Left ventricle myocardium superior (tissue), 1 donor: ENCODE results near the gene SEMA4B. TPM values are rescaled to one million over a fixed set of nuclear protein-coding genes. Genes with fewer than 3 reads are reported as not detected.
A peak's percentile ranks its signal among the peaks of the same experiment; 100 is the strongest.

Experiments used
- ATAC-seq: fragments of 200-7000 bp; cut with Tn5 transposase; one replicate; pipeline ENCODE4 v1.9.1; 2020; ENCODE audit warnings: mild to moderate bottlenecking, moderate library complexity
- DNase-seq: peaks from one replicate; pipeline ENCODE4 v3.0.0-alpha.2; 2020
- intact Hi-C: fragments of 100-400 bp; cut with micrococcal nuclease; formaldehyde crosslinking; loops from one replicate; pipeline ENCODE4 v1.11.0; 2022
- total RNA-seq: library from RNA; stranded (reverse); fragmentation: NEBNext Ultra II Directional; extraction: Animal tissue kit (Norgen Biotek cat#: 25700); gene quantifications from one replicate; pipeline ENCODE4 v1.2.1, GENCODE V29; 2021
- donor health status: DM: no; HTN: yes; CAD: no; lungs with severe emphysema.

The SEMA4B gene
- total RNA-seq, 1 donor from 2014 or later, result 23.9 TPM

DNA sequence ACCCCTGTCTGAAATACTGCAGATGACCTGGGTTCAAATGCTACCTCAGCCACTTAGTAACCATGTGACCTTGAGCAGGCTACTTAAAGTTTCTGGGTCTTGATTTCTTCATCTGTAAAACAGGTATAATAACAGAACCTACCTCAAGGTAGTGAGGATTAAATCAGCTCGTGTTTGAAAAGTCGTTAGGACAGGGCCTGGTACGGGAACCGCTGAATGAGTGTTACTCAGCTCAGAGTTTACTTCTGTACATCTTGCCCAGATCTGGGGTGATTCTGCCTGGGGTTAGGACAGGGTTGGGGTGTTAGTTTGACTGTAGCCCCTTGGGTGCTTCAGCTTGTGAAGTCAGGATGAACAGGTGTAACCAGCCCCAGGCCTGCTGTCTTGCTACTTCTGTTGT, 1.8 kb downstream of the SEMA4B start:
- intact Hi-C loops, result no loop called here
- no peak for ATAC-seq
- no peak for DNase-seq

DNA sequence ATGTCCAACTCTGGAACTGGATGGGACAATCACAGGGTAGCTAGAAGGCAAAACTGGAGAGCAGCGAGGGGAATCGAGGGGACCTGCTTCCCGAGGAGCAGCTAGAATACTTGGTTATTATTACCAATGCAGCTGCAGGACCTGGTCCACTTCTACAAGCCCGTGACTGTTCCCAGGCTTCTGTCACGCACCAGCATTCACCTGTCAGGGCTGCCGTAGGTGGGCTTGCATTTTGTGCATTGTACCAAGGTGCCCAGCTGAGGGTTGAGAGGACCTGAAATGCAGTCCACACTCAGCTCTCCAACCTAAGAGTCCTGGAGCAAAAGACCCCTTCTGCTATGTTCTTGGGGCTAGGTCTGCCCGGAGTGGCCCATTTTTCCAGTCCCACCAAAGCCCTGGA, 2.3 kb downstream of the SEMA4B start:
- DNase-seq (no peak), ATAC-seq (no peak)
- intact Hi-C loops, result no loop called here

DNA sequence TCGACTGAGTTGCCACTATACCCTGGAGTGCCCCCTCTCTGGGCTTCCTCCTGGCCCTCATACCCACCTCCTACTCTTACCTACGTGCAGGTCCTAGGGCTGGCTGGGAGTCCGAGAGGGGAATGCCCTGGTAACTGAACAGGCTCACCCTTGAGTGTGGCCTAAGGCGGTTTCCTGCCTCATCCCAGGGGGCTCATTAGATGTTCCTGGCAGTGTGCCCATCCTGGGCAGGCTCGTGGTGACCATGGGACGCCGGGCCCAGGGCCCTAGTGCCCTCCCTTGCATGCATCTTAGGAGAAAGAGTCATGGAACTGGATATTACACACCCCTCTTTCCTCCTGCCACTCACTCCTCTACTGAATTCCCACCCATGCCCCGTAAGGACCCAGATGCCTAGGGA, 2.8 kb downstream of the SEMA4B start:
- DNase-seq (no peak), ATAC-seq (no peak)
- intact Hi-C loops, result no loop called here

DNA sequence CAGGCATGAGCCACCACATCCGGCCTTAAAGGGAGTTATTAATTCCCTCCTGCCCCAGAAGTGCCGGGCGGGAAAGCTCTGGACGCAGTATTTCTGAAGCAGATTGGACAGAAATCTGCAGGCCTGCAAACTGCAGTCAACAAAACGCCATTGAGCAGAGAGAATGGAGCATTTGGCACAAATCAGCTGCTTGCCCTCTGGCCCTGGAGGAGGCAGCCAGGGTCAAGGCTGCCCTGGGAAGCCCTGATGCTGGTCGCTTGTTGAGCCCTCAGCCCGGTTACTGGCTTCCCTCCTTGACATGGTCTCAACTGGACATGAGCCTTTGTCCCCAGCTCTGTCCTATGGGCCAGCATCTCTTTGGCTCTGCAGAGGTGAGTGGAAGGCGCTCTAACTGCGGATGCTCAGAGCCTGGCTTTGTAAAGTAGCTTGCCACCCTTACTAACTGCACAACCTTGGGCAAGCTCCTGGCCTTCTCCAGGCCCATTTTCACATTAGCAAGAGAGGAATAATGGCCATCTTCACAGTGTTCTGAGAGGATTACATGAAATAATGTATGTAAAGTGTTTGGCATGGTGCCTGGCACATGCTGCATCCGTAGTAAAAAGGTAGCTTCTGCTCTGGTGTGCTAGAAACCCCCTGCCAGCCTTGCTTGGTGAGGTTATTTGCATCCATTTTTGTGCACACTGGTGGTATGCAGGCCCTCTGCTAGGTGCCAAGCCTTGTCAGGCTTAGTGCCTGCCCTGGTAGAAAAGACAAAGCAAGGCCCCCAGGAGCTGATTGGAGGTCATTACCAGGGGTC, 4.1 kb downstream of the SEMA4B start:
- intact Hi-C loops, result loop anchor here (5.0 kb wide), 1 partner anchor 53 kb away; no protein-coding TSS in a partner anchor
- ATAC-seq, result no peak
- no peak for DNase-seq

DNA sequence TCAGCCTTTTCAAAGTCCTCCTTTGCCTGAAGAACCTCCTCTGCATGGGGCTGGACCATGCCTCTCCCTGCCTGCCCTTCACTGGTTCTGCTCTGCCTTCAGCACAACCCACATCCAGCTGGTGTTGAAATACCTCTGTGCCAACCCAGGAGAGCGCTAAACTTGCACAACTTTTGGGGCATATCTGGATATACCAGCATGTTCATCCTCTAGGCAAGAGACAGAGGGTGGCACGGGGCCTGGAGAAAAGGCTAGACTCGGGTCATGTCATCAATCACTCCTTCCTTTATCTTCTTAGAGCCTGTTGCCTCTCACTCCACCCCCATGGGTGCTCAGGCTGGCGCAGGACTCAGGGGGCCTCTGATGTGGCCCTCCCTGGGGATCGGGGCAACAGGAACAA, 4.8 kb downstream of the SEMA4B start:
- DNase-seq, result no peak
- peak; percentile 27 for ATAC-seq
- intact Hi-C loops, result loop anchor here (5.0 kb wide), 1 partner anchor 54 kb away; no protein-coding TSS in a partner anchor

DNA sequence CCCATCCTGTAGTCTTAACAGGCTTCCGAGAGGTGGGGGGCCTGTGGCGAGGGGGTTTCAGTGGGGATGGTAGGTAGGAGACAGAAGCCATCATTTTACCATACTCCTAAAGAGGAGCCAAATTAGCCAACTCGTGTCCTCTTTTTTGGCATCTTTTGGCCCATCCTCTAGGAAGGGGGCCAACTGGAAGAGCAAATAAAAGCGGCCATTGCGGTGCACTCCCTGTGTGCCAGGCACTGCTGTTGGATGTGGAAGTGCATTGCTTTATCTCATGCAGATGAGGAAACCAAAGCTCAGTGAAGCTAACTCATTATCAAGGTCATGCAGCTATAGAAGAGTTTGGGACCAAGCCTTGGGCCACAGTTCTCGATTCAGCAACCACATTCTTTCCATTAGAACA, 6.1 kb downstream of the SEMA4B start:
- intact Hi-C loops, result loop anchor here (5.0 kb wide), 1 partner anchor 55 kb away; no protein-coding TSS in a partner anchor

DNA sequence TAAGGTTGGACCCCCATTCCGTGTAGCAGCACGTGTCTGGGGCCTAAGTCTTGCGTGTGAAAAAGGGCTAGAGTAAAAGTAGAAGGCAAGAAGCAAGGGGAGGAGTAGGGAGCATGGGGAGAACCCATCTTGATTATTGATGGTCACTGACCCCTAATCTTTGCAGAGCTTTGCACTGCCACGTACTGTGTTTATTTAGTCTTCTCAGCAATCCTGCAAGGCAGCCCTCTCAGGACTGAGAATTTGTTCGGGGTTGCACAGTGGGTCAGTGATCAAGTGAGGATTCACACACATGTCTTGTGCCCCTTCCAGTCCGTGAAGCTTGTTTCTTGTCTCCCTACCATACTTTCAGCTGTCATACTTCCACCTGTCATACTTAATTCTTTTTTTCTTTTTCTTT, 7.2 kb downstream of the SEMA4B start:
- ATAC-seq (no peak), DNase-seq (no peak)
- intact Hi-C loops, result loop anchor here (5.0 kb wide), 1 partner anchor 56 kb away; no protein-coding TSS in a partner anchor

More for the DNA sequence above, 6.1 kb downstream of the SEMA4B start:
- ATAC-seq (no peak), DNase-seq (no peak)

DNA sequence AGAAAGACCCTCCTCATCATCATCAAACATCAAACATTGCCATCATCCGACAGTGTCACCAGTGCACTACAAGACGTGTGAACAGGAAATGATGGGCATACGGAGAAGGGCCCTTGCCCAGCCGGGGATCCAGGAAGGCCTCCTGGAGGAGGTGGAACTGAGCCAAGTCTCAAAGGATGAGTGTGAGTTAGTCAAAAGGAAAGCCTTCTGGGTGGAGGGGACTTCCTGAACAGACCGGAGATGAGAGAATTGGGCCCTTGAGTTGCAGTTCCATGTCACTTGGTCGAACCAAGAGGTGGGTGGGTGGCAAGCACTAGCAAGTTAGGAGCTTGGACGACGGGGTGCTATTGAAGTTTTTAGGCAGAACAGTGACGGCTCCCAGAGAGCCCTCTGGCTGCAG, 8.5 kb downstream of the SEMA4B start:
- DNase-seq, result peak; percentile 3
- ATAC-seq, result no peak
- intact Hi-C loops, result loop anchor here (5.0 kb wide), 1 partner anchor 57 kb away; no protein-coding TSS in a partner anchor

DNA sequence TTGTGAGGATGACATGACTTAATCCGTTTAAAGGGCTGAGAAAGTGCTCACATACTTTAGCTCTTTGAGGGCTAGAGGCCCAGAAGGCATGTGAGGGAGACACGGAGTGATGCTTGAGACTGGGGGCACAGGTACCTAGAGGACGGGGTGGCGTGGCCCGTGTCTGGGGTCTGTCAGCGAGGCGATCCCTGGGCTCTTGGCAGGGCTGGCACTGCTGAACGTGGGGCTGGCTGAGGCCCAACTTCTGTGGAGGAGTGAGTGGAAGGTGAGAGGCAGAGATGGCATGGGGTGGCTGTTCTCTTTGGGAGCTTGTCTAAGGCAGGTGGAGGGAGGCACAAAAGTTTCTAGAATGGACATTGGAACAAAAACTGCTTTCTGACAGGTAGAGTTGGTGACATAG, 9.5 kb downstream of the SEMA4B start:
- intact Hi-C loops, result no loop called here
- peak; percentile 77 for DNase-seq
- ATAC-seq, result peak; percentile 56

DNA sequence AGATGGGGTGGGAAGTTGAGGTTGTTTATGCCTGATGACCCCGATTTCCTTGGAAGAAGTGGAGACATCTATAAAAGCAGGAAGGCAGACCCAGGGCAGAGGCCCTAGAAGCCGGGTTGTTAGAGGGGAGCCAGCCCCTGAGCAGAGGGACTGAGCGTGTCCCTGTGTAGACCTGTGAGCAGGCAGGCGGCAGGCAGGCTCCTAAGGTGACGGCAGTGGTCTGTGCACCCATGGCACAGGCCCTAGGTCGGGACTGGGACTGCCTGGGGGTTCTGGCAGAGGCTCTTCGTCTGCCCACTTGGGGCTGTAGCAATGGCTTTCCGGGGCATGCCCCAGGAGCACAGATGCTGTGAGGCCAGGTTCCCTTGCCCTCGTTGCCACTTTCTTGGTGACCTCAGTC, 9.9 kb downstream of the SEMA4B start:
- no peak for ATAC-seq
- peak; percentile 22 for DNase-seq
- intact Hi-C loops, result no loop called here

DNA sequence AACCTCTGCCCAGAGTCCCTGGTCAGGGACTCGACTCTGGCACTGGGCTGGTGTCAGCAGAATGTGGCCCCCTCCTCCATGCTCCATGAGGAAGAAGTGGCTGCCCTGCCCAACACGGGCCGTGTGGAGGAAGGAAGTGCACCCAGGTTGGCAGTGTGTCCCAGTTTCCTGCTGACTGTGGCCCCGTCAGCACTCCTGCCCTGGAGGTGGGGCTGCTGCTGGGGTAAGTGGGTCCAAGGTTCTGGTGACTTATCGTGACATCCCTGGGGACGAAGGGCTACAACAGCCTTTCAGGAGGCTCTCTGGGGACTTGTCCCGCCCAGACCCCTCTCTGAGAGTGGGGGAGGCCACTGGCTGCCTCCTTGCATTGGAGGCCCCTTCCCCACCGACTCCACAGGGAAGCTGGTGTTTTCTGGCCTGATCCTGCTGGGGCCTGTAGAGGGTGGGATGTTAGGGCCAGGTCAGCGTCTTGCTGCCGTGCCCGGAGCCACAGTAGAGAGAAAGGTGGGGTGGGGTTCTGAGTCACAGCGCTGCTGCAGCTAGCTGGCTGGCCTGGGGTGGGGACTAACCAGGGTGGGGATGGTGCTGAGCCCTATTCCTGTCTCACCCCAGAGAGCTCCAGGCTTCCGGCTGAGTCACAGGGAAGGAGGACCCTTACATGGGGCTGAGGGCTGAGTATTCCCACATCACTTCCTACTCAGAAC, 10.5 kb downstream of the SEMA4B start:
- DNase-seq, result peak; percentile 44
- peak; percentile 37 for ATAC-seq
- intact Hi-C loops, result no loop called here

DNA sequence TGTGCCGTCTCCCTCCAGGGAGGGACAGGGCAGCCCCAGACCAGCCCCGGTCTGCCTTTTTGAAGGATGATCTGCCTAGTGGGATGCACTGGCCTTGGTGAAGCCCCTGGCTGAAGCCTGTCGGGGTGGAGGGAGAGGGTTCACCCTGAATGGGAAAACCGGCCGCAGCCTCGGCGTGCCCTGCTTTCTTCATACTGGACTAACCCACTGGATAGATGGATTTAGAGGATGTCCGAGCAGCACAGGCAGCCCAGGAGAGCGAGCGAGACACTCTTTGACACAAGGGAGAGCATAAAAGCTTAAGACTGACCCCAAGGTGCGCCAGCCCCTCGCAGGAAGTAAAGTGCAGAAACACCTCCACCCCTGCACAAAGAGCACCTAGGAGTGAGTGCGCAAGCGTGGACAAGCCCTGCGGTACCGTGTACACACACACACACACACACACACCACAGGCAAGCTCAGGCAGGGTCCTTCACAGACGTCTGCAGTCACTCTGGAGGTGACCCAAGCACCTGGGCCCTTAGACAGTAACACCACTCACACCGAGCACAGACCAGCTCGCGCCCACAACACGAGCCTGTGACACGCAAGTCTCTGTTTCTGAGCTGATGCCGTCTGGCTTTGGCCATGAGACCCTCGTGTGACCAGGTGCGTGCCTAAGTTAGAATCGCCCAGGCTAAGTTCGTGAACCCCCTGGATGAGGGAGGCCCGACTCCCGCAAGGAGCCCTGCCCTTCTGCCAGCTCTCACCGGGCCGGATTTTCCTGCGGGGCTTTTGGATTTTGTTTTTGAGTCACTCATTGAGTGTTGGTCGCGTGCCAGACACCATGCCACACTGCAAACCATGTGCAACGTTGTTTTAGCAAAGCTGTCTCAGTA, 11.3 kb downstream of the SEMA4B start:
- intact Hi-C loops, result no loop called here
- ATAC-seq, result no peak
- DNase-seq, result no peak

DNA sequence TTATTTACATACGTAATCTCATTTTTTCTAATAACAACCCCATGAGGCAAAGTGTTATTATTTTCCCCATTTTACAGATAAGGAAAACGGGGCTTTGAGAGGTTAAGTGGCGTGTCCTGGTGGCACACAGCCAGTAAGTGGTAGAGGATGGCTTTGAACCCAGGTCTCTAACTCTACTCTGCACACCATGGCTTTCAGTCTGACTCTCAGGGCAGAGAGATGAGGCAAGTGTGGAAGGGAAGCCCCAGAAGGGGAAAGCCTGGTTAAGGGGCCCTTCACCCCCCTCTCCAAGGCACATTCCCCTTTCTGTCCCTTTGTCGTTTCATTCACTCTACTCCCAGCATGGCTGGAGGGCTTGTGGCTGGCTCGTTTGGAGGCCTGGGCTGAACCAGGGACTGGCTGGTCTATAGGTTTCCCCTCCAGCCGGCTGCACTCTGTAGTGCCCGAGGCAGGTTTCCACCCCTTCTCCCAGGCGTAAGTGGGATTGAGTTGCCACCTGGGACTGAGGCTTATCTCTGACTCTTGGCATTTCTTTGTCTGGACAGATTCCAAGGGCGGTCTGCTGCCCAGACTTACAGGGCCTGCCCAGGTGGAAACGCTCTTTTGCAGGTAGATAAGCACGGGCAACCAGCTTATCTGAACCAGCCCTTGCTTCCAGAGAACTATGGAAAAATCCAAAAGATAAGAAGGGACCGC, 12.1 kb downstream of the SEMA4B start:
- ATAC-seq, result peak; percentile 53
- DNase-seq, result no peak
- intact Hi-C loops, result no loop called here

DNA sequence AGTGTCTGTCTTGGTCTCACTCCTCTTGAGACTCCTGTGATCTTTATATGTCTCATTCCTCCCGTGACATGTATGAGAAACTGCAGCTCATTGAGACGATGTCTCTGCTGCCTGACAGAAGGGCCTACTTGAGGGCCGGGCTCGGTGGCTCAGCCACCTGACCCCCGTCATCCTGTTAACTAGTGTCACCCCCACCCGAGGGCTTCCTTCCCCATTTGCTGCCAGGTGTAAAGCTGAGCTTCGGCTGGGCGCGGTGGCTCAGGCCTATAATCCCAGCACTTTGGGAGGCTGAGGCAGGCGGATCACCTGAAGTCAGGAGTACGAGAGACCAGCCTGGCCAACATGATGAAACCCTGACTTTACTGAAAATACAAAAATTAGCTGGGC, 12.7 kb downstream of the SEMA4B start:
- intact Hi-C loops, result no loop called here
- ATAC-seq (no peak), DNase-seq (peak; percentile 20)

DNA sequence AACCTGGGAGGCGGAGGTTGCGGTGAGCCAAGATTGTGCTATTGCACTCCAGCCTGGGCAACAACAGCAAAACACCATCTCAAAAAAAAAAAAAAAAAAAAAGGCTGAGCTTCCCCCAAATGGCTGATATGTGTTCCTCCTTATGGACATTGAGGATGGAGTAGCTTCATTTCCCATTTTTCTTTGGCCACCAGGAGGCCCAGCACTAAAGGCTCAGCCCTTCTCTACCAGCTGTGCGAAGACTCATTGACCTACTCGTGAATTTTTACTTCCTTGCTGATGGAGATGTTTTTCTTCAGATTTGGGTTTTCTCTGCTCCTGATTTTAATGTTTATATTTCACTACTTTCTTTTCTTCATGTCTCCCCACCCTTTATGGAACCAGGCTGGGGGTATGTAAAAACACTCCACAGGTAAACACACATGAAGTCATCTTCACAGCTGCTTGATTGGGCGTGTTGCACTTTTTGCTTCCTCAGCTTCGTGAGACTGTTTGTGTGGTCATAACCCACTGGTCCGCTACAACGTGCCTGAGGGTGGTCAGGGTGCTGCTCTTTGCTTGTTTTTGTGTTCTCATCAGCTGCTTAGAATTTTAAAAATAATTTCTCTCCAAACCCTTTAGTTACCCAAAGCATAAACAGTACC, 13.5 kb downstream of the SEMA4B start:
- no peak for DNase-seq
- intact Hi-C loops, result no loop called here
- no peak for ATAC-seq

DNA sequence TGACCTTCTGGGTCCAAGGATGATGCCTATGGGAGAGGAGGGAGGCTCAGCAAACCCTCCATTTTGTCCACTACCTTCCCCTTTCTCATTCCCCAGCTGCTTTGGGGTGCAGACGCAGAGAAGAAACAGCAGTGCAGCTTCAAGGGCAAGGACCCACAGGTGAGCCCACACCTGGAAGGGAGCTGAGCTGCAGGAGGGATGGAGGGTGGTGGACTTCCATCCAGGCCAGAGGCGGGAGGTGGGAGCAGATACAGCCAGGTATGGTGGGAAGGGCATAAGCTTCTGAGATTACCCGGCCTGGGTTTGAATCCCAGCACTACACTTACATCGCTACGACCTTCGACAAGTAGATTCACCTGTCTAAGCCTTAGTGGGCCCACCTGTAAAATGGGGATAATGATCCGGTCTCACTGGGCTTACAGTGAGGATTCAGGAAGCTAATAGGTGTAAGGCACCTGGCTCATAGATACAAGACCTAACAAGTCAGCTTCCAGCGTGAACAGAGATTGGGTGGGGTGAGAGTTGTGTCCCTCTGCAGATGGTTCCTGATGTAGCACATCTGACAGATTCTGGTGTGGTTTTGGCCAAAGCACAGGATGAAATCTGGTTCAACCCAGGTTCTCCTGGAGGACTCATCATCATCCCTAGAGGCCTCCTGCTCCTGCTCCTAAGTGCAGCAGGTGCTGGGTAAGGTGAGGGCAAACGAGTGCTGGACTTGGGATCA, 16.7 kb downstream of the SEMA4B start:
- DNase-seq, result no peak
- intact Hi-C loops, result no loop called here
- ATAC-seq, result no peak

DNA sequence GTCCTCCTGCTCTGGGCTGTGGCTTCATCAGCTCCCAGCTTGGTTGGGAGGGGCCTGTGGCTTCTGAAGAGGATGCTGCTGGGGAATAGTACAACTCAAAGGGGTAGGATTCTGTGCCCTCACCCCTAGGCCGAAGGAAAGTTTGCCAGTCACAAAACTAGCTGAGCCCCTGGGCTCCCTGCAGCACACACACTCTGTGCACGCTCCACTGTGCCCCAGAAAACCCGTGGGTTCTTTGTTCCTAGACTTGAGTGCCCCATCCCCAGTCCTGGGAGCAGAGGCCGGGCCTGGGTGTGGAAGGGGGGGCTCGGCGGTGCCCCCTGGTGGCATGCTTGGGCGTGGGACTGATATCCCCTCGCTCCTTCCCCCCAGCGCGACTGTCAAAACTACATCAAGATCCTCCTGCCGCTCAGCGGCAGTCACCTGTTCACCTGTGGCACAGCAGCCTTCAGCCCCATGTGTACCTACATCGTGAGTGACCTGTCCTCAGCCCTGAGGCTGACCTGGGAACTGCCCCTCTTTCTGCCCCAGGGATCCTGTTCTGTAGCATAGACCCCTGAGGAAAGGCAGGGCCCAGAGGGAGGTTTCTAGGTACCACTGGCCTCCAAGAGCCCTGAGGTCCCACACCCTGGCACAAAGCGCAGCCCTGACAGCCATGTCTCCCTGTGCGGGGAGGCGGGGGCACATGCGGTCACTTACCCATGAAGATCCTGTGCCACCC, 18.5 kb downstream of the SEMA4B start:
- intact Hi-C loops, result no loop called here
- ATAC-seq (peak; percentile 61), DNase-seq (peak; percentile 74)
